ENCODE data around the gene NTM. TPM values are rescaled to one million over a fixed set of nuclear protein-coding genes. Genes with fewer than 3 reads are reported as not detected.

NTM gene
- total and polyA plus RNA-seq, 2 of the 8 experiments (the other 6 are each of a cell fraction or from before 2014, with no cell fraction given) = 13.4 to 20.0 TPM

DNA sequence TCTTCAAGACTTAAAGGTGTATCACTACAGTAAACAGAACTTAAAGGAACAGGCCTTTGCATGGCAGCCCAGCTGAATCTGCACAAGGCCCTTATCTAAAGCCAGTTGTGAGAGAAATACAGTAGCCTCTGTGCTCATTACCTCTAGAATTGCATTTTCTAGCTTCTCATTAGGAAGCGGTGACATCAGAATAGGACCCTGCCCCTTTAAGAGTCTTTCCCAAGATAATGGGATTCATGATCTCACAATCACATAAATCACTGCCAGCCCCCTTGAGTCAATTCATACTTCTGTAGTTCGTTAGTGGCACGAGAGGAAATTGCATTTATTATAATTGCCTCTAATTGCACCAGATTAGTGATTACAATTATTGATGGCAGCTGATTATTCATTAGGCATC is 170.3 kb downstream of the NTM start:
- Histone ChIP-seq H3K18ac (ENCODE audit: extremely low read depth, low read length) (no peak overlapping the region), H2BK20ac (ENCODE audit: low read length) (no peak overlapping the region), H3K56ac (replicated peaks; ENCODE audit: insufficient read length, low read depth, low read length) (no peak overlapping the region), H3K4ac (replicated peaks; ENCODE audit: insufficient read length, low read depth, low read length) (no peak overlapping the region), H4K20me1 (replicated peaks in 1 of 2; ENCODE audit: control insufficient read depth in 1 of 2, insufficient read depth in 2 of 2, low read length in 2 of 2) (no peaks in the 10 kb centered on the region), H2AK5ac (ENCODE audit: low read depth, low read length) (no peak overlapping the region), H4K91ac (replicated peaks; ENCODE audit: insufficient read length, low read length) (no peak overlapping the region), H4K5ac (ENCODE audit: insufficient read length, low read depth, low read length) (no peak overlapping the region), H3K27me3 (replicated peaks in 1 of 4; ENCODE audit: control insufficient read depth in 3 of 4, extremely low read depth in 1 of 4, insufficient read depth in 3 of 4, low read length in 3 of 4) (no peaks in the 10 kb centered on the region), H2BK5ac (ENCODE audit: low read depth, low read length) (no peak overlapping the region), H3K23me2 (ENCODE audit: low read depth, low read length) (no peaks in the 10 kb centered on the region), H2BK12ac (ENCODE audit: low read depth, low read length) (no peak overlapping the region), H3K4me2 (ENCODE audit: insufficient read depth in 1 of 2, low read depth in 2 of 2, low read length in 2 of 2) (no peak overlapping the region), H3K23ac (ENCODE audit: insufficient read length) (no peak overlapping the region), H2AFZ (ENCODE audit: low read length) (no peak overlapping the region), H3K9me3 (ENCODE audit: insufficient read depth in 2 of 2, low read depth in 1 of 2, low read length in 1 of 2) (peaks cover 0 to 11% of the 10 kb centered on the region in 2 experiments; a peak in 2 of 4 replicates), H2BK15ac (ENCODE audit: low read length) (no peak overlapping the region), H3K36me3 (ENCODE audit: control insufficient read depth in 2 of 4, insufficient read depth in 4 of 4, low read length in 3 of 4) (no peaks in the 10 kb centered on the region), H3K27ac (ENCODE audit: low read depth, low read length) (no peak overlapping the region), H3K9ac (replicated peaks in 1 of 4; ENCODE audit: extremely low read depth in 1 of 4, low read depth in 3 of 4, low read length in 3 of 4) (no peak overlapping the region), H3K4me1 (replicated peaks in 1 of 4; ENCODE audit: control insufficient read depth in 3 of 4, insufficient read depth in 4 of 4, low read length in 3 of 4) (peaks cover 0 to 6% (median 0%) of the 10 kb centered on the region in 4 experiments; a peak in 2 of 7 replicates), H3K14ac (ENCODE audit: insufficient read length) (no peak overlapping the region), H3K79me2 (ENCODE audit: control insufficient read depth in 1 of 2, insufficient read depth in 2 of 2, low read length in 2 of 2) (no peaks in the 10 kb centered on the region; a peak in 1 of 4 replicates), H2BK120ac (replicated peaks; ENCODE audit: low read depth, low read length) (no peak overlapping the region), H3K4me3 (ENCODE audit: extremely low read depth in 1 of 4, insufficient read depth in 2 of 4, low read depth in 3 of 4, low read length in 4 of 4) (no peak overlapping the region), H4K8ac (ENCODE audit: extremely low read depth, insufficient read depth, low read length) (no peak overlapping the region), H3K79me1 (ENCODE audit: low read depth, low read length) (no peaks in the 10 kb centered on the region)
- ChIA-PET POLR2A (ENCODE audit: partially characterized antibody) (no interaction called here), CTCF (ENCODE audit: partially characterized antibody) (interaction anchor here (0.9 to 8.5 kb wide), 12 partner anchors 10 to 921 kb away, joined by 3 to 48 read pairs (median 4); no protein-coding TSS in a partner anchor)
- 91% methylated on average over 3 of the region's 3 CpGs; no CpG with 5 or more reads in 1 of the 2 experiments for WGBS, 2 experiments (ENCODE audit: extremely low coverage in 1 of 2, insufficient coverage in 1 of 2, insufficient read length in 1 of 2, insufficient replicate concordance in 2 of 2, low coverage in 1 of 2, low lambda C conversion rate in 2 of 2, missing lambda C conversion rate in 1 of 2)
- DNase-seq (ENCODE audit: low read depth in 1 of 2, low spot score in 2 of 2) (no peak), FAIRE-seq (no peak)
- TF ChIP-seq TEAD4 (IDR thresholded peaks at IDR 0.05; ENCODE audit: low read depth, low read length) (no peak), PHF8 (conservative IDR thresholded peaks at IDR 0.05; ENCODE audit: low read depth, low read length) (no peak), CREB1 (IDR thresholded peaks at IDR 0.05) (no peak), GTF2F1 (IDR thresholded peaks at IDR 0.05; ENCODE audit: borderline replicate concordance, low read depth, low read length) (no peak), FOSL1 (IDR thresholded peaks at IDR 0.05; ENCODE audit: insufficient read depth, low read depth, low read length) (no peak), SP1 (IDR thresholded peaks at IDR 0.05; ENCODE audit: low read depth, low read length) (no peak), TBP (IDR thresholded peaks at IDR 0.05; ENCODE audit: low read depth, low read length) (no peak), JUN (IDR thresholded peaks at IDR 0.05; ENCODE audit: low read depth, low read length) (no peak), SIN3A (conservative IDR thresholded peaks at IDR 0.05 in 1 of 2, IDR thresholded peaks at IDR 0.05 in 1 of 2; ENCODE audit: low read depth in 1 of 2, low read length in 2 of 2) (no peak), EGR1 (IDR thresholded peaks at IDR 0.05; ENCODE audit: borderline replicate concordance, low read depth, low read length) (no peak), HDAC2 (IDR thresholded peaks at IDR 0.05; ENCODE audit: borderline replicate concordance in 1 of 2, low read depth in 2 of 2, low read length in 2 of 2) (no peak)
- TF ChIP-seq, protein P1, sequence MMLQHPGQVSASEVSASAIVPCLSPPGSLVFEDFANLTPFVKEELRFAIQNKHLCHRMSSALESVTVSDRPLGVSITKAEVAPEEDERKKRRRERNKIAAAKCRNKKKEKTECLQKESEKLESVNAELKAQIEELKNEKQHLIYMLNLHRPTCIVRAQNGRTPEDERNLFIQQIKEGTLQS (IDR thresholded peaks at IDR 0.05; ENCODE audit: insufficient read depth, low read depth, low read length) = no peak
- TF ChIP-seq, protein P2, sequence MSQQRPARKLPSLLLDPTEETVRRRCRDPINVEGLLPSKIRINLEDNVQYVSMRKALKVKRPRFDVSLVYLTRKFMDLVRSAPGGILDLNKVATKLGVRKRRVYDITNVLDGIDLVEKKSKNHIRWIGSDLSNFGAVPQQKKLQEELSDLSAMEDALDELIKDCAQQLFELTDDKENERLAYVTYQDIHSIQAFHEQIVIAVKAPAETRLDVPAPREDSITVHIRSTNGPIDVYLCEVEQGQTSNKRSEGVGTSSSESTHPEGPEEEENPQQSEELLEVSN (IDR thresholded peaks at IDR 0.05) = no peak
